DND-41 (cell line): ENCODE measurements around the gene RRP15.

ENCODE experiments used
- CTCF ChIP-seq: IDR thresholded peaks from 2 replicates; pipeline ENCODE4 v1.5.1; 2012; ENCODE audit warnings: borderline replicate concordance, low read length, moderate library complexity, mild to moderate bottlenecking; ENCODE audit not compliant: poor library complexity, severe bottlenecking; ENCODE audit errors: extremely low read depth
- EZH2 ChIP-seq: IDR thresholded peaks from 3 replicates; pipeline ENCODE4 v1.6.1; 2012; ENCODE audit warnings: borderline replicate concordance, low read depth, mild to moderate bottlenecking, moderate library complexity, low read length, inconsistent platforms; ENCODE audit not compliant: severe bottlenecking

GRCh38 chr1:218368686-218369085 lies 83.6 kb downstream of the RRP15 start:
- TF ChIP-seq CTCF (no peak), EZH2 (no peak)
